HG02981 (cell line): ENCODE data around the gene EEIG1.

Source experiments
- ATAC-seq: cut with Tn5 transposase; IDR thresholded peaks from one replicate; pipeline ENCODE4 v1.9.1; 2021; ENCODE audit warnings: mild to moderate bottlenecking, moderate library complexity; ENCODE audit not compliant: unreplicated experiment

EEIG1 gene

GRCh38 chr9:127961155-127961490, 19.7 kb downstream of the EEIG1 start:
- ATAC-seq = no peak

GRCh38 chr9:127960410-127961154, 20.2 kb downstream of the EEIG1 start:
- no peak for ATAC-seq

- ATAC-seq = no peak
Observed at GRCh38 chr9:127959841-127960409, 20.9 kb downstream of the EEIG1 start.

- no peak for ATAC-seq
Observed at GRCh38 chr9:127959398-127959797, 21.4 kb downstream of the EEIG1 start.

- no peak for ATAC-seq
Observed at GRCh38 chr9:127958728-127959127, 22.1 kb downstream of the EEIG1 start.

- no peak for ATAC-seq
Observed at GRCh38 chr9:127955294-127956015, 25.3 kb downstream of the EEIG1 start.

GRCh38 chr9:127954831-127955293, 25.9 kb downstream of the EEIG1 start:
- no peak for ATAC-seq

GRCh38 chr9:127953768-127954505, 26.9 kb downstream of the EEIG1 start:
- ATAC-seq = no peak

- no peak for ATAC-seq
Observed at GRCh38 chr9:127953154-127953553, 27.6 kb downstream of the EEIG1 start.

GRCh38 chr9:127950513-127951289, 30.1 kb downstream of the EEIG1 start:
- no peak for ATAC-seq

- ATAC-seq = no peak
Observed at GRCh38 chr9:127949827-127950512, 30.8 kb downstream of the EEIG1 start.

GRCh38 chr9:127947841-127948710, 32.7 kb downstream of the EEIG1 start:
- no peak for ATAC-seq

- no peak for ATAC-seq
Observed at GRCh38 chr9:127946728-127947127, 34.1 kb downstream of the EEIG1 start.

- ATAC-seq = no peak
Observed at GRCh38 chr9:127945942-127946341, 34.8 kb downstream of the EEIG1 start.

GRCh38 chr9:127945338-127945737, 35.5 kb downstream of the EEIG1 start:
- no peak for ATAC-seq

- no peak for ATAC-seq
Observed at GRCh38 chr9:127944586-127945218, 36.1 kb downstream of the EEIG1 start.

- ATAC-seq = no peak
Observed at GRCh38 chr9:127943731-127944144, 37.1 kb downstream of the EEIG1 start.

GRCh38 chr9:127943011-127943662, 37.7 kb downstream of the EEIG1 start:
- no peak for ATAC-seq
